ENCODE measurements around the gene PDGFA. TPM values are rescaled to one million over a fixed set of nuclear protein-coding genes. Genes with fewer than 3 reads are reported as not detected.

PDGFA gene
- polyA plus RNA-seq, 1 experiment: 17.4 TPM

DNA sequence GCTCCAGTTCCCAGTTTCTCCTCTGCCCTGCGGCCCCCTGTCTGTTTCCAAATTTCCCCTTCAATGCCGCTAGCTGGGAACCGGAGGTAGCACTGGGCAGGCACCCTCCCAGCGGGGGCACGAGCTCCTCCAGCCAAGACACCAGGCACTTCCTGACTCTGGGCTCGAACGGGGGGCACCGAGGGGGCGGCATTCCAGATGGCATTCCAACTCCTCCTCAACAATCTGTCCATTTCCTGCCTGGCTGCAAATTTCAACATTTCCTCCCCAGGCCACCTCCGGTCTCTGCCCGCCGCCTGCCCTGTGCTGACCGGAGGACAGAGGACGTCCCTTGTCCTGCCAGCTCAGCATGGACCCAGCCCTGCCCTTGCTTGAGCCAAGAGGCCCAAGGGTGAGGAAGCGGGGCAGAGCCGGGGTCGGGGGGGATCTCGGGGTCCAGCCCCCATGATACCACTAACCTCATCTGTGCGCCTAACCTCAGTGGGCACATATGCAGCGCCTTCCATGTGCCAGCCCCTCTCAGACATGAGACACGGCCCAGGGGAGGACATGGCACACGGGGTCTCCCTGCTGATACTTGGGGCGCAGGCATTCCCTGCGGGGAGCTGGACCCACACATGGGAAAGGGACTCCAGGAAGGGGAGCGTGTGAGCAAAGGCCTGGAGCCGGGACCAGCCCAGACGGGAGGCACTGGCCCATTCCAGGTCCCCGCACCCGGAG, 58.0 kb downstream of the PDGFA start:
- TF ChIP-seq, protein P1, sequence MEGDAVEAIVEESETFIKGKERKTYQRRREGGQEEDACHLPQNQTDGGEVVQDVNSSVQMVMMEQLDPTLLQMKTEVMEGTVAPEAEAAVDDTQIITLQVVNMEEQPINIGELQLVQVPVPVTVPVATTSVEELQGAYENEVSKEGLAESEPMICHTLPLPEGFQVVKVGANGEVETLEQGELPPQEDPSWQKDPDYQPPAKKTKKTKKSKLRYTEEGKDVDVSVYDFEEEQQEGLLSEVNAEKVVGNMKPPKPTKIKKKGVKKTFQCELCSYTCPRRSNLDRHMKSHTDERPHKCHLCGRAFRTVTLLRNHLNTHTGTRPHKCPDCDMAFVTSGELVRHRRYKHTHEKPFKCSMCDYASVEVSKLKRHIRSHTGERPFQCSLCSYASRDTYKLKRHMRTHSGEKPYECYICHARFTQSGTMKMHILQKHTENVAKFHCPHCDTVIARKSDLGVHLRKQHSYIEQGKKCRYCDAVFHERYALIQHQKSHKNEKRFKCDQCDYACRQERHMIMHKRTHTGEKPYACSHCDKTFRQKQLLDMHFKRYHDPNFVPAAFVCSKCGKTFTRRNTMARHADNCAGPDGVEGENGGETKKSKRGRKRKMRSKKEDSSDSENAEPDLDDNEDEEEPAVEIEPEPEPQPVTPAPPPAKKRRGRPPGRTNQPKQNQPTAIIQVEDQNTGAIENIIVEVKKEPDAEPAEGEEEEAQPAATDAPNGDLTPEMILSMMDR (IDR thresholded peaks at IDR 0.05; ENCODE audit: insufficient read depth, low read depth, low read length): no peak
- DNase-seq (ENCODE audit: low read depth): no peak
- ChIA-PET CTCF (interaction anchor here (1.3 kb wide), 1 partner anchor 57 kb away, joined by 3 read pairs; no protein-coding TSS in a partner anchor), POLR2A (no interaction called here)
- Histone ChIP-seq H3K27me3 (ENCODE audit: control insufficient read depth, insufficient read depth, low read length) (no peaks in the 10 kb centered on the region), H3K36me3 (ENCODE audit: control insufficient read depth, insufficient read depth, low read length) (no peaks in the 10 kb centered on the region), H3K4me3 (ENCODE audit: low read depth, low read length) (no peak overlapping the region)

GRCh38 chr7:461117-461452, 58.6 kb downstream of the PDGFA start:
- H3K27me3 ChIP-seq (ENCODE audit: control insufficient read depth, insufficient read depth, low read length): no peaks in the 10 kb centered on the region
- no peaks in the 10 kb centered on the region for H3K36me3 ChIP-seq (ENCODE audit: control insufficient read depth, insufficient read depth, low read length)
- TF ChIP-seq, protein P1 (IDR thresholded peaks at IDR 0.05; ENCODE audit: insufficient read depth, low read depth, low read length): no peak
- CTCF ChIA-PET: interaction anchor here (1.3 kb wide), 1 partner anchor 57 kb away, joined by 3 read pairs; no protein-coding TSS in a partner anchor
- H3K4me3 ChIP-seq (ENCODE audit: low read depth, low read length): no peak overlapping the region
- POLR2A ChIA-PET: no interaction called here
- DNase-seq (ENCODE audit: low read depth): no peak

DNA sequence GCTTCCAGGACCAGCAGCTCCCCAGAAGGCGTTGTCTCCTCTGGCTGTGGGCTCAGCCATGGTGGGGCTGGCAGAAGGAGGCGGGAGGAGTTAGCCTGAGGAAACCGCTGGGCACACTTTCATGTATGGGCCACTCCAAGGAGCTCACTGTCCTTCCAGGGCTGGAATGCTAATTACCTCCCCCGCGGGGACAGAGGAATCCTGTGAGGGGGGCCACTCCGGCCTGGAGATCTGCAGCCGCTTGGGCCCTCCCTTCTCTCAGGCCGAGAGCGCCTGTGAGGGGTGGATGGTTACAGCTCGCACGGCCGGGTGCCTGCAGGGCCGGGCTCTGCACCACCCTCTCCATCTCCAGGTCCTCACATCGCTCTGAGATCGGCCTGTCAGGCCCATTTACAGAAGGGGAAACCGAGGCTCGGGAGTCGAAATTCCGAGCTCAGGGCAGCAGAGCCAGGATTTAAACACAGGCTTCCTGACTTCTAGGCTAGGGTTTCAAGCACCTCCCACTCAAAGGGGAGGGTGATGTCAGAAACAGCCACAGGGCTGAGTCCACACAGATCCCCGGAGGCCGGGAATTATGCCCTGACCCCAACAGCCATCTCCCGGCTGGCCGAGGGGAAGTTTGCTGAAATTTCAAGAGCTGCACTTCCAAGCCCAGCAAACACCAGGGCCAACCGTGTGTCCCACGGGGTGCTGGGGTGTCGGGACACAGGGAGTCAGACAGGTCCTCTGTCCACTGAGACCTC, 59.1 kb downstream of the PDGFA start:
- H3K4me3 ChIP-seq (ENCODE audit: low read depth, low read length): no peak overlapping the region
- TF ChIP-seq, protein P1 (IDR thresholded peaks at IDR 0.05; ENCODE audit: insufficient read depth, low read depth, low read length): no peak
- no peaks in the 10 kb centered on the region for H3K36me3 ChIP-seq (ENCODE audit: control insufficient read depth, insufficient read depth, low read length)
- no peaks in the 10 kb centered on the region for H3K27me3 ChIP-seq (ENCODE audit: control insufficient read depth, insufficient read depth, low read length)
- ChIA-PET POLR2A (interaction anchor here (0.8 kb wide), 1 partner anchor 8 kb away, joined by 4 read pairs; no protein-coding TSS in a partner anchor), CTCF (interaction anchor here (0.8 to 1.3 kb wide), 2 partner anchors 11 to 58 kb away, joined by 3 read pairs; no protein-coding TSS in a partner anchor)
- no peak for DNase-seq (ENCODE audit: low read depth)

- CTCF ChIA-PET: interaction anchor here (0.8 kb wide), 1 partner anchor 10 kb away, joined by 3 read pairs; no protein-coding TSS in a partner anchor
- POLR2A ChIA-PET: interaction anchor here (0.8 kb wide), 1 partner anchor 7 kb away, joined by 4 read pairs; no protein-coding TSS in a partner anchor
- H3K27me3 ChIP-seq (ENCODE audit: control insufficient read depth, insufficient read depth, low read length): no peaks in the 10 kb centered on the region
- H3K36me3 ChIP-seq (ENCODE audit: control insufficient read depth, insufficient read depth, low read length): no peaks in the 10 kb centered on the region
- TF ChIP-seq, protein P1 (IDR thresholded peaks at IDR 0.05; ENCODE audit: insufficient read depth, low read depth, low read length): no peak
- no peak for DNase-seq (ENCODE audit: low read depth)
- H3K4me3 ChIP-seq (ENCODE audit: low read depth, low read length): no peak overlapping the region
These were observed 59.9 kb downstream of the PDGFA start for GRCh38 chr7:459584-460373.

All from BJ (cell line).